HepG2 (cell line): ENCODE results near the gene WEE1. TPM values are rescaled to one million over a fixed set of nuclear protein-coding genes. Genes with fewer than 3 reads are reported as not detected.
A peak's percentile ranks its signal among the peaks of the same experiment; 100 is the strongest.

Experiments used
- CREM ChIP-seq, 2 experiments: sonication (generic) in 1 of 2; formaldehyde crosslinking in 1 of 2; IDR thresholded peaks; 2 replicates each; pipeline versions ENCODE4 v1.4.0 to v1.6.1; 2016 to 2020; ENCODE audit warnings: antibody characterized with exemption in 1 of 2, mild to moderate bottlenecking in 1 of 2, missing genetic modification reagents in 1 of 2
- GABPB1 ChIP-seq: IDR thresholded peaks from 2 replicates; pipeline ENCODE4 v1.6.1; 2016; ENCODE audit warnings: mild to moderate bottlenecking, missing genetic modification reagents, moderate library complexity, missing compliant biosample characterization
- KLF6 ChIP-seq: IDR thresholded peaks from 2 replicates; pipeline ENCODE4 v1.8.0; 2016; ENCODE audit warnings: missing biosample characterization, missing genetic modification reagents
- MAZ ChIP-seq, 2 experiments: sonication (generic) in 1 of 2; formaldehyde crosslinking in 1 of 2; IDR thresholded peaks; 2 replicates each; pipeline versions ENCODE4 v1.5.0 to v1.6.1; 2012 to 2020; ENCODE audit warnings: low read depth in 2 of 2, mild to moderate bottlenecking in 2 of 2, borderline replicate concordance in 1 of 2, improper control_type of control experiment in 1 of 2, low read length in 1 of 2, missing genetic modification reagents in 1 of 2, moderate library complexity in 1 of 2
- MED1 ChIP-seq: sonication (generic); formaldehyde crosslinking; IDR thresholded peaks from 2 replicates; pipeline ENCODE4 v1.4.0; 2020; ENCODE audit warnings: missing genetic modification reagents
- MIXL1 ChIP-seq: IDR thresholded peaks from 2 replicates; pipeline ENCODE4 v1.6.1; 2016
- RELA ChIP-seq: sonication (generic); formaldehyde crosslinking; IDR thresholded peaks from 2 replicates; pipeline ENCODE4 v1.4.0; 2020; ENCODE audit warnings: missing genetic modification reagents
- SAP130 ChIP-seq: IDR thresholded peaks from 2 replicates; pipeline ENCODE4 v1.6.1; 2016; ENCODE audit warnings: low read depth
- SKI ChIP-seq: fragments of 450-650 bp; IDR thresholded peaks from one replicate; pipeline ENCODE4 v1.6.1; 2018; ENCODE audit warnings: mild to moderate bottlenecking; ENCODE audit not compliant: partially characterized antibody
- SRF ChIP-seq: IDR thresholded peaks from 2 replicates; pipeline ENCODE4 v1.6.1; 2011; ENCODE audit warnings: mild to moderate bottlenecking, low read depth, low read length, moderate library complexity
- YEATS2 ChIP-seq: sonication (generic); formaldehyde crosslinking; IDR thresholded peaks from 2 replicates; pipeline ENCODE4 v1.4.0; 2020; ENCODE audit warnings: missing genetic modification reagents, borderline replicate concordance
- ZBTB38 ChIP-seq: sonication (generic); formaldehyde crosslinking; IDR thresholded peaks from 2 replicates; pipeline ENCODE4 v1.5.1; 2020; ENCODE audit warnings: mild to moderate bottlenecking, missing genetic modification reagents
- ZKSCAN8 ChIP-seq: IDR thresholded peaks from 2 replicates; pipeline ENCODE4 v1.6.1; 2016; ENCODE audit warnings: borderline replicate concordance, missing genetic modification reagents, missing compliant biosample characterization
- ZNF136 ChIP-seq: sonication (generic); formaldehyde crosslinking; IDR thresholded peaks from 2 replicates; pipeline ENCODE4 v1.8.1; 2022; ENCODE audit warnings: low read depth, mild to moderate bottlenecking, moderate library complexity, missing genetic modification reagents
- ZNF318 ChIP-seq: sonication (generic); formaldehyde crosslinking; IDR thresholded peaks from 2 replicates; pipeline ENCODE4 v1.4.0; 2020; ENCODE audit warnings: mild to moderate bottlenecking, missing genetic modification reagents
- ZNF609 ChIP-seq: sonication (generic); formaldehyde crosslinking; IDR thresholded peaks from 2 replicates; pipeline ENCODE4 v1.4.0; 2020; ENCODE audit warnings: mild to moderate bottlenecking, missing genetic modification reagents, borderline replicate concordance
- polyA plus RNA-seq, 8 experiments: library from polyadenylated mRNA; depleted of rRNA in 3 of 8; stranded (reverse) in 7 of 8; unstranded in 1 of 8; fragments of >200 nt; fragmentation: Illumina TruSeq in 4 of 8; extraction: Trizol in 4 of 8; gene quantifications; 2 replicates each; pipeline versions ENCODE4 v1.2.1 to v1.2.3, GENCODE V29; 2011 to 2016; ENCODE audit warnings: low read depth in 4 of 8, missing spikeins in 1 of 8, mixed read lengths in 1 of 8; ENCODE audit not compliant: insufficient read depth in 1 of 8
- total RNA-seq, 5 experiments: library from RNA; depleted of rRNA; stranded (reverse); fragments of >200 nt; fragmentation: Illumina TruSeq; extraction: Trizol; gene quantifications; 2 replicates each; pipeline ENCODE4 v1.2.3, GENCODE V29; 2016; ENCODE audit warnings: low read depth in 1 of 5

The WEE1 gene
- total and polyA plus RNA-seq, 2 of the 13 experiments (the other 11 are each of a cell fraction or from before 2014, with no cell fraction given): 31.4 to 63.7 TPM

GRCh38 chr11:9565822-9566560, 7.5 kb upstream of the WEE1 start (continued):
- peak; percentile 40; the same call in 1 of the 2 replicates for TF ChIP-seq ZBTB38
- peak; percentile 52; the same call in 1 of the 2 replicates for TF ChIP-seq CREM (IDR thresholded peaks at IDR 0.05)
- TF ChIP-seq CREM (CRISPR knock-in tag; IDR thresholded peaks at IDR 0.05): no peak
- TF ChIP-seq SAP130: peak; percentile 97
- no peak for TF ChIP-seq ZNF318 (CRISPR knock-in tag)
- TF ChIP-seq MAZ (IDR thresholded peaks at IDR 0.05; ENCODE audit: borderline replicate concordance, low read depth, low read length): no peak
- TF ChIP-seq MAZ (CRISPR knock-in tag; IDR thresholded peaks at IDR 0.05; ENCODE audit: low read depth): no peak
- TF ChIP-seq ZNF136 (CRISPR knock-in tag): no peak
- peak; percentile 57; the same call in 1 of the 2 replicates for TF ChIP-seq ZKSCAN8
- TF ChIP-seq YEATS2: peak; percentile 83; the same call in 1 of the 2 replicates
- peak; percentile 92 for TF ChIP-seq MED1 (CRISPR knock-in tag)
- TF ChIP-seq SRF: peak; percentile 95
- TF ChIP-seq GABPB1 (CRISPR knock-in tag): 0 out of 2 replicates have a peak, but pooled peaks have one; percentile 16
- peak; percentile 21 for TF ChIP-seq SKI
- TF ChIP-seq RELA (CRISPR knock-in tag): no peak
- TF ChIP-seq MIXL1 (CRISPR knock-in tag): peak; percentile 73
- peak; percentile 48; the same call in 1 of the 2 replicates for TF ChIP-seq KLF6 (CRISPR knock-in tag)
- TF ChIP-seq ZNF609 (CRISPR knock-in tag): peak; percentile 75; the same call in 1 of the 2 replicates
